GM23248 (cell line): ENCODE results near the gene FAAP24.

Source experiments
- EZH2 ChIP-seq: fragments of 200-600 bp; sonication (generic); IDR thresholded peaks from 2 replicates; pipeline ENCODE4 v1.6.1; 2018; ENCODE audit warnings: antibody characterized with exemption, mild to moderate bottlenecking; ENCODE audit not compliant: insufficient read depth, poor library complexity, severe bottlenecking
- EZH2phosphoT487 ChIP-seq: fragments of 200-600 bp; sonication (generic); IDR thresholded peaks from 2 replicates; pipeline ENCODE4 v1.6.1; 2018; ENCODE audit warnings: antibody characterized with exemption, moderate library complexity, mild to moderate bottlenecking, low read depth; ENCODE audit not compliant: insufficient read depth

DNA sequence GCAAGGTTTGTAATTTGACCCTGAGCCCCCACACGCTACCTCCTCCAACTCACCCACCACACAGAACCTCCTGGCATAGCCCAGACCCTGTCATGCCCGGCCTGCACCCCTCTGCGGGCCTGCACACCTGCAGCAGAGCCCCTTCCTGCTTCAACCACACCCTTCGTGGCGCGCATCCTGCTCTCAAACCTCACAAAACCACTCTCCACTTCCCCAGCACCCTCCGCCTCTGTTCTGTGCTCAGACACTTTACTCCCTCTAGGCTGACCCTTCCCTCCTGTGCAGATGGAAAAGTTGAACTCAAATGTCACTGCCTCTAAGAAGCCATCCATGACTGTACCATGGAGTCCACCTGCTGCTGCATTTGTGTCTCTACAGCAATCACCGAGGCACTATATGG is 28.5 kb downstream of the FAAP24 start:
- TF ChIP-seq EZH2phosphoT487 (no peak), EZH2 (no peak)
